DOHH2 (cell line): ENCODE results near the gene CHCHD3.
"Not testable (repeated sequence)": the region's sequence is repeated elsewhere in the genome, so short reads cannot be mapped to it uniquely, and the experiment has no call there.

Experiments used
- H3F3A ChIP-seq: fragments of 200-600 bp; sonication (generic), shearing (Covaris generic); 2 replicates; pipeline ENCODE4 v1.6.0; 2016; ENCODE audit warnings: antibody characterized with exemption, mild to moderate bottlenecking; ENCODE audit not compliant: control insufficient read depth, insufficient read depth
- H3K27ac ChIP-seq: fragments of 200-600 bp; sonication (generic); 2 replicates; pipeline ENCODE4 v1.5.1; 2014; ENCODE audit warnings: low read depth, mild to moderate bottlenecking, low read length, moderate library complexity
- H3K27me3 ChIP-seq: fragments of 200-600 bp; sonication (generic); 2 replicates; pipeline ENCODE4 v1.6.1; 2014; ENCODE audit warnings: mild to moderate bottlenecking, low read length, mixed read lengths; ENCODE audit not compliant: control insufficient read depth
- H3K36me3 ChIP-seq: fragments of 200-600 bp; sonication (generic); 2 replicates; pipeline ENCODE4 v1.6.1; 2014; ENCODE audit warnings: mild to moderate bottlenecking, low read length, moderate library complexity, mixed read lengths; ENCODE audit not compliant: control insufficient read depth
- H3K4me1 ChIP-seq: fragments of 200-600 bp; sonication (generic); 2 replicates; pipeline ENCODE4 v1.6.1; 2014; ENCODE audit warnings: mild to moderate bottlenecking, low read length, mixed read lengths; ENCODE audit not compliant: control insufficient read depth
- H3K4me2 ChIP-seq: fragments of 200-600 bp; sonication (generic); 2 replicates; pipeline ENCODE4 v1.6.0; 2014; ENCODE audit warnings: mild to moderate bottlenecking, low read length, moderate library complexity
- H3K4me3 ChIP-seq: fragments of 200-600 bp; sonication (generic); 2 replicates; pipeline ENCODE4 v1.5.1; 2014; ENCODE audit warnings: mild to moderate bottlenecking, low read length, mixed read lengths
- H3K79me2 ChIP-seq: fragments of 200-600 bp; sonication (generic); 2 replicates; pipeline ENCODE4 v1.6.1; 2014; ENCODE audit warnings: mild to moderate bottlenecking, low read length, mixed read lengths; ENCODE audit not compliant: control insufficient read depth
- H3K9me2 ChIP-seq: fragments of 200-600 bp; sonication (generic); replicated peaks from 2 replicates; pipeline ENCODE4 v1.6.1; 2014; ENCODE audit warnings: mild to moderate bottlenecking, low read length, mixed read lengths; ENCODE audit not compliant: control insufficient read depth
- H3K9me3 ChIP-seq: fragments of 200-600 bp; sonication (generic); 2 replicates; pipeline ENCODE4 v1.6.1; 2014; ENCODE audit warnings: antibody characterized with exemption, low read length, mixed read lengths; ENCODE audit not compliant: control insufficient read depth, insufficient read depth
- H4K20me1 ChIP-seq: fragments of 200-600 bp; sonication (generic); 2 replicates; pipeline ENCODE4 v1.6.0; 2014; ENCODE audit warnings: low read depth, mild to moderate bottlenecking, antibody characterized with exemption, low read length, moderate library complexity; ENCODE audit not compliant: control insufficient read depth, insufficient read depth
- CTCF ChIP-seq: fragments of 200-600 bp; sonication (generic); IDR thresholded peaks from one replicate; pipeline ENCODE4 v1.5.1; 2014; ENCODE audit warnings: antibody characterized with exemption, mild to moderate bottlenecking, low read depth, low read length; ENCODE audit not compliant: poor library complexity, severe bottlenecking
- EZH2phosphoT487 ChIP-seq: fragments of 200-600 bp; sonication (generic); IDR thresholded peaks from 2 replicates; pipeline ENCODE4 v1.6.1; 2017; ENCODE audit warnings: borderline replicate concordance, mild to moderate bottlenecking, antibody characterized with exemption, low read length, moderate library complexity, mixed read lengths

The CHCHD3 gene

GRCh38 chr7:132906193-132906835, 175.6 kb downstream of the CHCHD3 start:
- H3K4me2 ChIP-seq = no peak overlapping the region
- H4K20me1 ChIP-seq = no peaks in the 10 kb centered on the region

GRCh38 chr7:132905136-132905535, 176.8 kb downstream of the CHCHD3 start:
- H3K9me3 ChIP-seq, H3F3A ChIP-seq, H3K4me2 ChIP-seq, H3K9me2 ChIP-seq, H3K79me2 ChIP-seq, H3K4me1 ChIP-seq, H3K36me3 ChIP-seq, H4K20me1 ChIP-seq, H3K27me3 ChIP-seq, H3K4me3 ChIP-seq, H3K27ac ChIP-seq: not testable (repeated sequence)

More at GRCh38 chr7:132906193-132906835, 175.6 kb downstream of the CHCHD3 start:
- H3K27ac ChIP-seq = no peak overlapping the region
- no peaks in the 10 kb centered on the region for H3K9me3 ChIP-seq
- H3K79me2 ChIP-seq = no peaks in the 10 kb centered on the region
- H3K36me3 ChIP-seq = peaks cover 4% of the 10 kb centered on the region; the same call in 1 of the 2 replicates
- no peaks in the 10 kb centered on the region for H3F3A ChIP-seq
- TF ChIP-seq CTCF (no peak), EZH2phosphoT487 (no peak)
- no peaks in the 10 kb centered on the region for H3K27me3 ChIP-seq
- no peaks in the 10 kb centered on the region for H3K9me2 ChIP-seq
- no peaks in the 10 kb centered on the region for H3K4me1 ChIP-seq
- H3K4me3 ChIP-seq = no peak overlapping the region

GRCh38 chr7:132904209-132904608, 177.7 kb downstream of the CHCHD3 start:
- Histone ChIP-seq H3K9me2 (no peaks in the 10 kb centered on the region), H3K79me2 (no peaks in the 10 kb centered on the region), H4K20me1 (no peaks in the 10 kb centered on the region), H3K27ac (no peak overlapping the region), H3K27me3 (no peaks in the 10 kb centered on the region), H3K9me3 (no peaks in the 10 kb centered on the region), H3K36me3 (peaks cover 4% of the 10 kb centered on the region), H3K4me1 (no peaks in the 10 kb centered on the region), H3F3A (no peaks in the 10 kb centered on the region), H3K4me2 (no peak overlapping the region), H3K4me3 (no peak overlapping the region)
- no peak for TF ChIP-seq EZH2phosphoT487

GRCh38 chr7:132902294-132902693, 179.6 kb downstream of the CHCHD3 start:
- H3K4me2 ChIP-seq, H3F3A ChIP-seq, H3K4me3 ChIP-seq, H3K9me3 ChIP-seq, H3K36me3 ChIP-seq, H3K27ac ChIP-seq, H3K4me1 ChIP-seq, H3K9me2 ChIP-seq, H3K79me2 ChIP-seq, H4K20me1 ChIP-seq, H3K27me3 ChIP-seq: not testable (repeated sequence)

GRCh38 chr7:132901241-132901640, 180.6 kb downstream of the CHCHD3 start:
- Histone ChIP-seq H3K27ac (no peak overlapping the region), H3K36me3 (peaks cover 4% of the 10 kb centered on the region), H3K4me2 (no peak overlapping the region), H3K9me3 (no peaks in the 10 kb centered on the region), H3F3A (no peaks in the 10 kb centered on the region), H4K20me1 (no peaks in the 10 kb centered on the region), H3K4me3 (no peak overlapping the region), H3K9me2 (no peaks in the 10 kb centered on the region), H3K27me3 (no peaks in the 10 kb centered on the region), H3K4me1 (no peaks in the 10 kb centered on the region), H3K79me2 (no peaks in the 10 kb centered on the region)
- TF ChIP-seq EZH2phosphoT487 (no peak), CTCF (no peak)
